ENCODE measurements around the gene PLGLB1. TPM values are rescaled to one million over a fixed set of nuclear protein-coding genes. Genes with fewer than 3 reads are reported as not detected.
"Not testable (repeated sequence)": the region's sequence is repeated elsewhere in the genome, so short reads cannot be mapped to it uniquely, and the experiment has no call there.

The PLGLB1 gene
- total and polyA plus RNA-seq, 2 of the 13 experiments (the other 11 are each of a cell fraction or from before 2014, with no cell fraction given), result 0.20 to 0.26 TPM

DNA sequence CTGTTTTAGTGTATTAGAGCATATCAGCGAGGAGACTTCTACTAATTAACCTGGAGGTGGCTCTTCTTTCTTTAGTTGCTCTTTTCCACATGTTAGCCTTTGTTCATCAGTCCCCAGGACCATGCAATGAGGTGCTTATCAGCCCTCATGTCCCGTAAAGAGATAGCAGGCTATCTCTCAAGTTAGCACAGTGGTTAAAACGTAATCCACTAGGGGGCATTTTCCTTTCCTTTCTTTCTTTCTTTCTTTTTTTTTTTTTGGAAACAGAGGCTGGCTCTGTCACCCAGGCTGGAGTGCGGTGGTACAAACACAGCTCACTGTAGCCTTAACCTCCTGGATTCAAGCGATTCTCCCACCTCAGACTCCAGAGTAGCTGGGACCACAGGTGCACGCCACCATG, 4.3 kb upstream of the PLGLB1 start:
- H3K27ac ChIP-seq (ENCODE audit: extremely low read length, insufficient read depth, low read length); H3K4me2 ChIP-seq (ENCODE audit: low read depth, low read length); H3K79me2 ChIP-seq (ENCODE audit: insufficient read depth, low read length); H3K36me3 ChIP-seq (replicated peaks in 1 of 2; ENCODE audit: control insufficient read depth in 1 of 2, insufficient read depth in 2 of 2, low read length in 2 of 2); H3K4me3 ChIP-seq (replicated peaks in 1 of 3; ENCODE audit: insufficient read depth in 1 of 3, low read depth in 2 of 3, low read length in 3 of 3); H3K27me3 ChIP-seq (ENCODE audit: control insufficient read depth in 1 of 2, insufficient read depth in 2 of 2, low read length in 2 of 2); intact Hi-C loops (cut with micrococcal nuclease; ENCODE audit: unreplicated experiment); in situ Hi-C loops (cut with HindIII; ENCODE audit: extremely low pct_ligation_motif_present, low pct_unique_long_range_greater_than_20kb); DNase-seq (ENCODE audit: low spot score); POLR2A ChIA-PET; H4K20me1 ChIP-seq (ENCODE audit: insufficient read depth, low read length); H3K4me1 ChIP-seq (ENCODE audit: insufficient read depth, low read length); H3K9me3 ChIP-seq (ENCODE audit: low read length); H2AFZ ChIP-seq (ENCODE audit: low read length); H3K9ac ChIP-seq (ENCODE audit: insufficient read depth, low read depth, low read length); CTCF ChIA-PET (ENCODE audit: low intra/inter-chr PET ratio, low total read pairs): not testable (repeated sequence)
- 19% methylated on average over 6 of the region's 6 CpGs for WGBS (ENCODE audit: low lambda C conversion rate)
- peak; percentile 86 for ATAC-seq
- FAIRE-seq, result peak; percentile 51
- TF ChIP-seq, protein P1, sequence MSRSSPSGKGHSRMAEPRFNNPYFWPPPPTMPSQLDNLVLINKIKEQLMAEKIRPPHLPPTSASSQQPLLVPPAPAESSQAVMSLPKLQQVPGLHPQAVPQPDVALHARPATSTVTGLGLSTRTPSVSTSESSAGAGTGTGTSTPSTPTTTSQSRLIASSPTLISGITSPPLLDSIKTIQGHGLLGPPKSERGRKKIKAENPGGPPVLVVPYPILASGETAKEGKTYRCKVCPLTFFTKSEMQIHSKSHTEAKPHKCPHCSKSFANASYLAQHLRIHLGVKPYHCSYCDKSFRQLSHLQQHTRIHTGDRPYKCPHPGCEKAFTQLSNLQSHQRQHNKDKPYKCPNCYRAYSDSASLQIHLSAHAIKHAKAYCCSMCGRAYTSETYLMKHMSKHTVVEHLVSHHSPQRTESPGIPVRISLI (CRISPR knock-in tag; IDR thresholded peaks at IDR 0.05; ENCODE audit: borderline replicate concordance), result peak; percentile 66; the same call in 1 of the 2 replicates
- TF ChIP-seq CTCF (CRISPR knock-in tag; IDR thresholded peaks at IDR 0.05), result peak; percentile 19; the same call in 1 of the 2 replicates
- TSS peak; percentile 54 for BruUV-seq (replicated peaks)

DNA sequence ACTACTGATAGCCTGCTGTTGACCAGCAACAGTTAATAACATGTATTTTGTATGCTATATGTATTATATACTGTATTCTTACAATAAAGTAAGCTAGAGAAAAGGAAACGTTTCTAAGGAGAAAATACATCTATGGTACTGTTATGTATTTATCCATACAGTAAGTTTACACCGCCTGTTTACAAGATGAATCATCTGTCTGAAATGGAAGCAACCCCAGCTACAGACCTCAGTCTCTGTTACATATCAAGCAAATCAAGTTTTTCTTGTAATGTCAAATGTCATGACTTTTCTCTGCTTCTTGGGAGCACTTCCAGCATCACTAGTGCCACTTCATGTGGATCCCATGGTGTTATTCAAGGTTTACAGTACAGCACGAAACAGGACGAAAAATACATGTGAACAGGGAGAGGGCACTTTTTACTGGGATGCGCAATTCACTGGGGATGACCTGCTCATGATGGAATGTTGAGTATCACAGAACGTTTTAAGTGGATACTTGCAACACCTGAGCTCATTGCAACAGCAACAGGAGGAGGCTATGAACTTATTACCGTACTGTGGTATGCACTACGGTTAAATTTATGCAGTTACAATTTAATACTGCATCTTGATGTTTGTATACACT, 2.5 kb upstream of the PLGLB1 start:
- BruUV-seq (replicated peaks); H3K27ac ChIP-seq (ENCODE audit: extremely low read length, insufficient read depth, low read length); H3K9ac ChIP-seq (ENCODE audit: insufficient read depth, low read depth, low read length); CTCF ChIA-PET (ENCODE audit: low intra/inter-chr PET ratio, low total read pairs); FAIRE-seq; intact Hi-C loops (cut with micrococcal nuclease; ENCODE audit: unreplicated experiment); H3K9me3 ChIP-seq (ENCODE audit: low read length); H3K4me2 ChIP-seq (ENCODE audit: low read depth, low read length); in situ Hi-C loops (cut with HindIII; ENCODE audit: extremely low pct_ligation_motif_present, low pct_unique_long_range_greater_than_20kb); H3K4me3 ChIP-seq (replicated peaks in 1 of 3; ENCODE audit: insufficient read depth in 1 of 3, low read depth in 2 of 3, low read length in 3 of 3); H3K4me1 ChIP-seq (ENCODE audit: insufficient read depth, low read length); H4K20me1 ChIP-seq (ENCODE audit: insufficient read depth, low read length); H3K79me2 ChIP-seq (ENCODE audit: insufficient read depth, low read length); H3K27me3 ChIP-seq (ENCODE audit: control insufficient read depth in 1 of 2, insufficient read depth in 2 of 2, low read length in 2 of 2); ATAC-seq; DNase-seq (ENCODE audit: low spot score); H3K36me3 ChIP-seq (replicated peaks in 1 of 2; ENCODE audit: control insufficient read depth in 1 of 2, insufficient read depth in 2 of 2, low read length in 2 of 2); H2AFZ ChIP-seq (ENCODE audit: low read length); POLR2A ChIA-PET: not testable (repeated sequence)
- WGBS (ENCODE audit: low lambda C conversion rate), result 24% methylated on average over 5 of the region's 8 CpGs

DNA sequence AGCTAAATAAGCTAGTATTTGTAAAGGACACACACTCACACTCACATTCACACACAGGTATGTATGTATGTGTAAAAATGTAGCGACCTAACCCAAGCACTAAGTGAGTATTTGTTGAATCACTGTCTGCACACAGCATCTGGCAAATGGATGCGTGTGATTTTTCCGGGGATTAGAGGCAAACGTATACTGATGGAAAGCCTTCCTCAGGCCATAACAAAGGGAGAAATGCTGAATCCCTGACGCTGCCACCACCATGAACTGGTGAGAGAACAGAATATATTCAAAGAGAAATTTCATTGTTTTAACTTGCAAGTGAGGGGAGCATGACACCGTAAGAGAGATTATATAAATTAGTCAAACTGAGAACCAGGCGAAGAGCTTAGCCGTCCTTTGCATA, 601 bp downstream of the PLGLB1 start:
- FAIRE-seq; CTCF ChIA-PET (ENCODE audit: low intra/inter-chr PET ratio, low total read pairs); H3K9me3 ChIP-seq (ENCODE audit: low read length); intact Hi-C loops (cut with micrococcal nuclease; ENCODE audit: unreplicated experiment); H3K4me2 ChIP-seq (ENCODE audit: low read depth, low read length); H3K4me3 ChIP-seq (replicated peaks in 1 of 3; ENCODE audit: insufficient read depth in 1 of 3, low read depth in 2 of 3, low read length in 3 of 3); in situ Hi-C loops (cut with HindIII; ENCODE audit: extremely low pct_ligation_motif_present, low pct_unique_long_range_greater_than_20kb); BruUV-seq (replicated peaks); DNase-seq (ENCODE audit: low spot score); H3K27me3 ChIP-seq (ENCODE audit: control insufficient read depth in 1 of 2, insufficient read depth in 2 of 2, low read length in 2 of 2); H2AFZ ChIP-seq (ENCODE audit: low read length); H3K4me1 ChIP-seq (ENCODE audit: insufficient read depth, low read length); H3K27ac ChIP-seq (ENCODE audit: extremely low read length, insufficient read depth, low read length); H4K20me1 ChIP-seq (ENCODE audit: insufficient read depth, low read length); H3K79me2 ChIP-seq (ENCODE audit: insufficient read depth, low read length); H3K36me3 ChIP-seq (replicated peaks in 1 of 2; ENCODE audit: control insufficient read depth in 1 of 2, insufficient read depth in 2 of 2, low read length in 2 of 2); POLR2A ChIA-PET; ATAC-seq; H3K9ac ChIP-seq (ENCODE audit: insufficient read depth, low read depth, low read length): not testable (repeated sequence)
- WGBS (ENCODE audit: low lambda C conversion rate), result no CpG with 5 or more reads among the region's 8 CpGs

Data from HepG2 (cell line).